Loucy (cell line): ENCODE measurements around the gene RHAG.

Experiments used
- EZH2phosphoT487 ChIP-seq: fragments of 200-600 bp; IDR thresholded peaks from 2 replicates; pipeline ENCODE4 v1.6.1; 2018; ENCODE audit warnings: antibody characterized with exemption, mild to moderate bottlenecking, moderate library complexity, borderline replicate concordance
- TF ChIP-seq, protein P1 (sequence below): fragments of 200-600 bp; sonication (generic); conservative IDR thresholded peaks from 2 replicates; pipeline ENCODE4 v1.5.1; 2014; ENCODE audit warnings: mild to moderate bottlenecking, antibody characterized with exemption, low read length

DNA sequence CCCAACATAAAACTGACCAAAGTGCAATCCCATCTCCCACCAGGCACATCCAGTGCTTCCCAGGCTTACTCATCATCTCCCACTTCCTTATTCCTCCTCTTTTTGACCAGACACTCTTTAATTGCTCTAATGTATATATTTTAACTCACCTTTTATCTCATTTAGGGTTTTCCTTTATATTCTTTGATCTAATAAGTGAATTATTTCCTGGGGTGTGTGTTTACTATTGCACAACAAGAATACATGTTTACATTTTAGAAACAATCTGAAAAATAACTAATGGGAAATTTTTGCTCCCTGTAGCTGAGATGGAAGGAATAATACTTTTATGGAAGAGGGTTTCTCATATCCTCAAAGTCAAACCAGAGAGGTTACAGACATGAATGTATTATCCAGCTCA lies 18.4 kb downstream of the RHAG start:
- no peak for TF ChIP-seq EZH2phosphoT487
- TF ChIP-seq, protein P1, sequence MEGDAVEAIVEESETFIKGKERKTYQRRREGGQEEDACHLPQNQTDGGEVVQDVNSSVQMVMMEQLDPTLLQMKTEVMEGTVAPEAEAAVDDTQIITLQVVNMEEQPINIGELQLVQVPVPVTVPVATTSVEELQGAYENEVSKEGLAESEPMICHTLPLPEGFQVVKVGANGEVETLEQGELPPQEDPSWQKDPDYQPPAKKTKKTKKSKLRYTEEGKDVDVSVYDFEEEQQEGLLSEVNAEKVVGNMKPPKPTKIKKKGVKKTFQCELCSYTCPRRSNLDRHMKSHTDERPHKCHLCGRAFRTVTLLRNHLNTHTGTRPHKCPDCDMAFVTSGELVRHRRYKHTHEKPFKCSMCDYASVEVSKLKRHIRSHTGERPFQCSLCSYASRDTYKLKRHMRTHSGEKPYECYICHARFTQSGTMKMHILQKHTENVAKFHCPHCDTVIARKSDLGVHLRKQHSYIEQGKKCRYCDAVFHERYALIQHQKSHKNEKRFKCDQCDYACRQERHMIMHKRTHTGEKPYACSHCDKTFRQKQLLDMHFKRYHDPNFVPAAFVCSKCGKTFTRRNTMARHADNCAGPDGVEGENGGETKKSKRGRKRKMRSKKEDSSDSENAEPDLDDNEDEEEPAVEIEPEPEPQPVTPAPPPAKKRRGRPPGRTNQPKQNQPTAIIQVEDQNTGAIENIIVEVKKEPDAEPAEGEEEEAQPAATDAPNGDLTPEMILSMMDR = no peak
